ENCODE measurements around the gene BCL2L2.
A peak's percentile ranks its signal among the peaks of the same experiment; 100 is the strongest.

BCL2L2 gene

DNA sequence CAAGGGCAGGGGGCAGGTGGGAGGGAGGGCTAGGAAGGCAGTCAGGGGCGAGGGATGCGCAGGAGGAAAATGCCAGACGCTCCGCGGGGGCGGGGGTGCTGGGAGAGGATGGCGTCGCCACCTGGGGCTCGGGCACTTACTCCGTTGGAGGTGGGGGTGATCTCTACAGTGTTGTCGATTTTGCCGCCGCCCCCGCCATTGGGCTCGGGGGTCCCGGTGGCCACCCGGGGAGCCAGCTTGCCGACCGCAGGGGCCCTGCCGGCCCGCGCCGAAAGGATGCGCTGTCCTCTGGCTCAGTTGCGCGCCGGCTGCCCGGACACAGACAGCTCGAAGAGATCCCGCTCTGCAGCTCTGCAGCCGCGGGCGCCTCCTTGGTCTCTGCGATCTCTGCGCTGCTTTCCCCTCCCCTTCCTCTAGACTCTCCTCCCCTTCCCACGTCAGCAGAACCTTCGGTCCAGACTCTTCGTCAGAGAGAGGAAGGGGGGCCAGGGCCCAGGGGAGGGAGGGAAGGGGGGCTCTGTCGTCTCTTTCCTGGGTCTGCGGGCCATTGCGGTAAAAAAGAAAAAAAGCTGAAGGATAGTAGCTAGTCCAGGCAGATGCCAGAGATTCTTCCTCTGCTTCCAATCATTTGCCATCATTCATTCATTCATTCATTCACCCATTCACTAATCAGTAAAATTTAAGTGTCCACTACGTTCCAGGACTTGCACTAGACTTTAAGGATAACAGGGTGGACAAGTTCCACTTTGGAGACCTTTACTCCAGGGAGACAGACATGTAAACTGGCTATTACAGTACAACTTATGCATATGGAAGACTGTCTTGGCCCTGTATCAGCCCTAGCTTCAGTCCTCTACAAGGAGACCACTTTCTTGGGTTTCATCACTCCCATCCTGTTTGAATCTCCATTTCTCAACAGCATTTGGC, 46.1 kb downstream of the BCL2L2 start, which contains the start of gene SLC22A17:
Gene SLC22A17, minus strand, starts transcription at position 382 of the 927 bp plus-strand sequence.
- peak within 1 kb of the TSS; percentile 87 for H3K4me3 ChIP-seq (ENCODE audit: low read depth, low read length)
- TF ChIP-seq, protein P1, sequence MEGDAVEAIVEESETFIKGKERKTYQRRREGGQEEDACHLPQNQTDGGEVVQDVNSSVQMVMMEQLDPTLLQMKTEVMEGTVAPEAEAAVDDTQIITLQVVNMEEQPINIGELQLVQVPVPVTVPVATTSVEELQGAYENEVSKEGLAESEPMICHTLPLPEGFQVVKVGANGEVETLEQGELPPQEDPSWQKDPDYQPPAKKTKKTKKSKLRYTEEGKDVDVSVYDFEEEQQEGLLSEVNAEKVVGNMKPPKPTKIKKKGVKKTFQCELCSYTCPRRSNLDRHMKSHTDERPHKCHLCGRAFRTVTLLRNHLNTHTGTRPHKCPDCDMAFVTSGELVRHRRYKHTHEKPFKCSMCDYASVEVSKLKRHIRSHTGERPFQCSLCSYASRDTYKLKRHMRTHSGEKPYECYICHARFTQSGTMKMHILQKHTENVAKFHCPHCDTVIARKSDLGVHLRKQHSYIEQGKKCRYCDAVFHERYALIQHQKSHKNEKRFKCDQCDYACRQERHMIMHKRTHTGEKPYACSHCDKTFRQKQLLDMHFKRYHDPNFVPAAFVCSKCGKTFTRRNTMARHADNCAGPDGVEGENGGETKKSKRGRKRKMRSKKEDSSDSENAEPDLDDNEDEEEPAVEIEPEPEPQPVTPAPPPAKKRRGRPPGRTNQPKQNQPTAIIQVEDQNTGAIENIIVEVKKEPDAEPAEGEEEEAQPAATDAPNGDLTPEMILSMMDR (IDR thresholded peaks at IDR 0.05; ENCODE audit: insufficient read depth, low read length, missing control alignments): peak; percentile 10
- CTCF ChIA-PET: interaction anchor here (0.9 to 3.2 kb wide), 10 partner anchors 9 to 90 kb away, joined by 3 to 33 read pairs (median 4); partner anchors contain the start of gene PABPN1
- POLR2A ChIA-PET: interaction anchor here (1.0 to 3.2 kb wide), 7 partner anchors 9 to 31 kb away, joined by 4 to 28 read pairs (median 7); partner anchors contain the start of gene PABPN1
- DNase-seq (ENCODE audit: low read depth, low spot score): peak; percentile 59

DNA sequence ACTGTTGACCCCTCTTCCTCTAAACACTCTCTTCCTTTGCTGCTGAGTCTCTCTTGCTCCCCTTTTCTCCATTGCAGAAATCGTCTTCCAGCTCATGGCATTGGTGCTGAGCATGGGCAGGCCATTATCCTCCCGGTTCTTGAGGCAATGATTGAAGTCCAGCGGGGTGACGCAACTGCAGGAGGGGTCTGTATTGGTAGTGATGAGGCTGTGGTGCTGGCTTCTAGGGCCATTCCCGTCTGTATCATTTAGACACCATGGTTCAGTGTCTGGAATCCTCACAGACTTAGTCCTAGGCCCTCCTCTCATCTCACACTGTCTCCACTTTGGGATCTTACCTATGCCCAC, 46.8 kb downstream of the BCL2L2 start:
- POLR2A ChIA-PET: interaction anchor here (1.1 to 3.2 kb wide), 5 partner anchors 9 to 32 kb away, joined by 4 to 28 read pairs (median 10); partner anchors contain the start of gene PABPN1
- CTCF ChIA-PET: interaction anchor here (0.9 to 3.2 kb wide), 7 partner anchors 9 to 91 kb away, joined by 3 to 33 read pairs (median 4); partner anchors contain the start of gene PABPN1
- H3K4me3 ChIP-seq (ENCODE audit: low read depth, low read length): no peak overlapping the region
- TF ChIP-seq, protein P1 (IDR thresholded peaks at IDR 0.05; ENCODE audit: insufficient read depth, low read length, missing control alignments): no peak
- no peak for DNase-seq (ENCODE audit: low read depth, low spot score)

DNA sequence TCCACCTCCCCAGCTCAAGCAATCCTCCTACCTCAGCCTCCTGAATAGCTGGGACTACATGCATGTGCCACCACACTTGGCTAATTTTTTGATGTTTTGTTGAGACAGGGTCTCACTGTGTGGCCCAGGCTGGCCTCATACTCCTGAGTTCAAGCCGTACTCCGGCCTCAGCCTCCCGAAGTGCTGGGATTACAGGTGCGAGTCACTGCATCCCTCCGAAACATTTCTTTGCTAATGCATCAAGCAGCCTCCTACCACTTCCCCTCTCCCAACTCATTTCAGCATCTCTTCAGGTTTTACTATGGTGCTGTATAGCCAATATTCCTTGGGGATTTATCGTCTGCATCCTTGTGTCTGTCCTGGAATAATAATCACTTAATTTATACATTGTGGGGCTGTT, 48.4 kb downstream of the BCL2L2 start:
- no peak overlapping the region for H3K4me3 ChIP-seq (ENCODE audit: low read depth, low read length)
- TF ChIP-seq, protein P1 (IDR thresholded peaks at IDR 0.05; ENCODE audit: insufficient read depth, low read length, missing control alignments): no peak
- DNase-seq (ENCODE audit: low read depth, low spot score): no peak
- ChIA-PET POLR2A (interaction anchor here (0.6 to 3.2 kb wide), 2 partner anchors 9 to 34 kb away, joined by 3 to 28 read pairs; partner anchors contain the start of gene PABPN1), CTCF (interaction anchor here (1.0 to 3.2 kb wide), 5 partner anchors 9 to 28 kb away, joined by 3 to 33 read pairs (median 4); no protein-coding TSS in a partner anchor)

DNA sequence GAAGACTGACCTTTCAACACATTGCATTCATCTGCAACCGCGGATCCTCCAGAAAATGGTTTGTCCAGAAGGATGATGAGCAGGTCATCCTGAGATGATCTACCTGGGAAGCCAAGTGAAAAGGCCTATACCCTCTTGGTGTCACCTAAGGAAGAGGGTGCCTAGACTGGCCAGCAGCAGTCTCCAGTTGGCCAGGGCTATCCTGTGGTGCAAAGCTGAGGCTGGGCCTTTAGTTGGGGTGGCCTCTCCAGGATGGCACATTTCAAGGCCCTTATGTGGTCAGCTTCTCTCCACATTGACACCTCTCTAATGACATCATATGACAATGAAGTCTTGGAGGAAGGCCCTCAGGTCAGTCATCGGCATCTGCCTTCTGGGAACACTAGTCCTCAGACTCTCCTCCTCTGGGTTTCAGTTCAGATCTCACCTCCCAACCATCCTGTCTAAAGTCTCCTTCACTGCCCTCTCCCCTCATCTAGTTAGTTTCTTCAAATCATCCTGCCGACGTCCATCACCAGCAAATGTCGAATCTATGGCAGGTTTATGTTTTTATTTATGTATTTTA, 49.3 kb downstream of the BCL2L2 start:
- DNase-seq (ENCODE audit: low read depth, low spot score): no peak
- TF ChIP-seq, protein P1 (IDR thresholded peaks at IDR 0.05; ENCODE audit: insufficient read depth, low read length, missing control alignments): no peak
- H3K4me3 ChIP-seq (ENCODE audit: low read depth, low read length): no peak overlapping the region
- POLR2A ChIA-PET: no interaction called here
- CTCF ChIA-PET: no interaction called here

DNA sequence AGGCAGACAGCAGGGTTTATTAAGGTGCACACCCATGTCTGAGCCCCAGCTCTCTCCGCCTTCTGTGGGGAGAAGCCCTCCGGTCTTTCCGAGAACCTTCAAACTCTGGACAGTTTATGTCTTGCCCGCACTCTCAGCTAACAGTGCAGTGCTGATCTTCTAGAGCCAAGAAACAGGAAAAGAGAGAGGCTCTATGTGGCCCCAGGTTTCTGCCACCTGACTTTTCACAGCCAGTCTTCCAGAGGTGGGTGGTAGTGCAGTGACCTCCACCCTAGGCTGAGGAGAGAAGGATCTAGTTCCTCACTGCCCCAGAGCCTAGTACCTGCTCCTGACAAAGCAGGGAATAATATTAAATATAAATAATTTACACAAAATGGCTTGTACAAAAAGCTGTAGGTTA, 50.0 kb downstream of the BCL2L2 start:
- CTCF ChIA-PET: interaction anchor here (1.6 kb wide), 1 partner anchor 23 kb away, joined by 6 read pairs; no protein-coding TSS in a partner anchor
- TF ChIP-seq, protein P1 (IDR thresholded peaks at IDR 0.05; ENCODE audit: insufficient read depth, low read length, missing control alignments): no peak

More for the DNA sequence above, 50.0 kb downstream of the BCL2L2 start:
- no peak overlapping the region for H3K4me3 ChIP-seq (ENCODE audit: low read depth, low read length)
- DNase-seq (ENCODE audit: low read depth, low spot score): no peak
- POLR2A ChIA-PET: no interaction called here
